ENCODE results near the gene TMEM186.

The TMEM186 gene

GRCh38 chr16:8781797-8782196 is 15.6 kb downstream of the TMEM186 start:
- in situ Hi-C loops (cut with HindIII; ENCODE audit: low pct_ligation_motif_present, low sequenced_read_pairs) = no loop called here
- no peaks in the 10 kb centered on the region for H3K36me3 ChIP-seq (replicated peaks)
- no peak overlapping the region for H3K27ac ChIP-seq
- no peak overlapping the region for H3K4me3 ChIP-seq (ENCODE audit: low read depth, low read length)
- TF ChIP-seq CTCF (IDR thresholded peaks at IDR 0.05; ENCODE audit: low read depth, low read length, missing control alignments) = no peak
- no peak for DNase-seq
- no peaks in the 10 kb centered on the region for H3K27me3 ChIP-seq (replicated peaks)

DNA sequence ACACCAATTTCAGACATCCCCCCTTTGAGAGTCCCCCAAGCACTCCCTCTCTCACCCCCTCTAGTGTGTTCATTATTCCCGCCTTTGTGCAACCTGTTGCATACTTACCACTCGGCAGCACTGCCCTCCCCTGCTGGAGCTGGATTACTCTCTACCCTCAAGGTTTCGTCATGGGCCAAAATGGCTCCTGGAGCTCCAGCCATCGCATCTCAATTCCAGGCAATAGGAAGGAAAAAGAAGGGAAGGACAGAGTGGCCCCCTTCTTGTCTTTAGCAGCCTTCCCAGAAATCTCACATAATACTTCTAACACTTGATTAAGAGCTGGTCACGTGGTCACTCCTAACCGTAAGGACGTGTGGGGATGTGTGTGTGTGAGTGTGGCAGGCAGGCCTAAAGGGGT is 20.2 kb downstream of the TMEM186 start:
- DNase-seq = no peak
- no peaks in the 10 kb centered on the region for H3K36me3 ChIP-seq (replicated peaks)
- no peak overlapping the region for H3K27ac ChIP-seq
- TF ChIP-seq CTCF (IDR thresholded peaks at IDR 0.05; ENCODE audit: low read depth, low read length, missing control alignments) = no peak
- in situ Hi-C loops (cut with HindIII; ENCODE audit: low pct_ligation_motif_present, low sequenced_read_pairs) = no loop called here
- H3K4me3 ChIP-seq (ENCODE audit: low read depth, low read length) = no peak overlapping the region
- no peaks in the 10 kb centered on the region for H3K27me3 ChIP-seq (replicated peaks)

DNA sequence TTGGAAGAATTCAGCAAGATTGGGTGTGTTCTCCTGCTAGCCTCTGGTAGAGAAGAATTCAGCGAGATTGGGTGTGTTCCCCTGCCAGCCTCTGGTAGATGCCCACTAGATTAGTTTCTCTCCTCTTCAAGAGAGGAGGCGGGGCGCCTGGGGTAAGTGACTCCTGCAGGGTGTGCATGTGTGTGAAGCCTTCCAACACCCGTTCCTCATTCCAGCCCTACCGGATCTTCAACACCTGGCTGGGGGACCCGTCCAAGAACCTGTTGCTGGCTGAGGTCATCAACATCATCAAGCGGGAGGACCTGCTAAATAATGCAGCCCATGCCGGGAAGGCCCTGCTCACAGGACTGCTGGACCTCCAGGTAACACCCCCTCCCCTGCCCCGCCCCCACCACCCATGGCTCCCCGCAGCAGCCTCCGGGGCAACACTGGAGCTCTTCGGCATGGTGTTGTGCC is 21.3 kb downstream of the TMEM186 start:
- H3K27ac ChIP-seq = no peak overlapping the region
- no peaks in the 10 kb centered on the region for H3K36me3 ChIP-seq (replicated peaks)
- TF ChIP-seq CTCF (IDR thresholded peaks at IDR 0.05; ENCODE audit: low read depth, low read length, missing control alignments) = no peak
- H3K4me3 ChIP-seq (ENCODE audit: low read depth, low read length) = no peak overlapping the region
- H3K27me3 ChIP-seq (replicated peaks) = no peaks in the 10 kb centered on the region
- no peak for DNase-seq
- in situ Hi-C loops (cut with HindIII; ENCODE audit: low pct_ligation_motif_present, low sequenced_read_pairs) = no loop called here

GRCh38 chr16:8775359-8775758 is 22.1 kb downstream of the TMEM186 start:
- TF ChIP-seq CTCF (IDR thresholded peaks at IDR 0.05; ENCODE audit: low read depth, low read length, missing control alignments) = no peak
- H3K4me3 ChIP-seq (ENCODE audit: low read depth, low read length) = no peak overlapping the region
- H3K27me3 ChIP-seq (replicated peaks) = no peaks in the 10 kb centered on the region
- in situ Hi-C loops (cut with HindIII; ENCODE audit: low pct_ligation_motif_present, low sequenced_read_pairs) = no loop called here
- no peaks in the 10 kb centered on the region for H3K36me3 ChIP-seq (replicated peaks)
- DNase-seq = no peak
- no peak overlapping the region for H3K27ac ChIP-seq

DNA sequence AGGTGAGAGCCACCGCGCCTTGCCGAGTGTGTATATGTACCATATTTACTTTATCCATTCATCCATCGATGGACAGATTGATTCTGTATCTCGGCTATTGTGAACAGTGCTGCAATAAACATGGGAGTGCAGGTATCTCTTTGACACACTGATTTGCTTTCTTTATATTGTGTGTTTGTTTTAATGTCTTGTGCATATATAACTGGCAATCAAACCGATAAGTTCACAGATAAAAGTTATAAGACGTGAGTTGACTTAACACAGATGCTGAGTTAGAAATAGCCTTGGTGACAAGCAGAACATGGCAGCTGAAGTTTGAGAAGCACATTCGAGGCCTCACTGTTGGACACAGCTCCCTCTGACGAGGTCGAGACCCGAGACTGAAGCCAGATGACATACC is 23.2 kb downstream of the TMEM186 start:
- TF ChIP-seq CTCF (IDR thresholded peaks at IDR 0.05; ENCODE audit: low read depth, low read length, missing control alignments) = no peak
- no peak overlapping the region for H3K27ac ChIP-seq
- no peak for DNase-seq
- in situ Hi-C loops (cut with HindIII; ENCODE audit: low pct_ligation_motif_present, low sequenced_read_pairs) = no loop called here
- H3K27me3 ChIP-seq (replicated peaks) = no peaks in the 10 kb centered on the region
- H3K4me3 ChIP-seq (ENCODE audit: low read depth, low read length) = no peak overlapping the region
- H3K36me3 ChIP-seq (replicated peaks) = no peaks in the 10 kb centered on the region

GRCh38 chr16:8773537-8773936 is 23.9 kb downstream of the TMEM186 start:
- Histone ChIP-seq H3K4me3 (ENCODE audit: low read depth, low read length) (no peak overlapping the region), H3K27ac (no peak overlapping the region), H3K27me3 (replicated peaks) (no peaks in the 10 kb centered on the region), H3K36me3 (replicated peaks) (no peaks in the 10 kb centered on the region)
- TF ChIP-seq CTCF (IDR thresholded peaks at IDR 0.05; ENCODE audit: low read depth, low read length, missing control alignments) = no peak
- in situ Hi-C loops (cut with HindIII; ENCODE audit: low pct_ligation_motif_present, low sequenced_read_pairs) = no loop called here
- DNase-seq = no peak

Measured in brain microvascular endothelial cell (primary cell).